Cardiac septum (tissue), 1 donor: Measurements from ENCODE around the gene ZP3. TPM values are rescaled to one million over a fixed set of nuclear protein-coding genes. Genes with fewer than 3 reads are reported as not detected.
A peak's percentile ranks its signal among the peaks of the same experiment; 100 is the strongest.
"Not testable (repeated sequence)": the region's sequence is repeated elsewhere in the genome, so short reads cannot be mapped to it uniquely, and the experiment has no call there.

Source experiments
- DNase-seq: peaks from one replicate; pipeline ENCODE4 v3.0.0-alpha.2; 2020; ENCODE audit warnings: low spot score
- intact Hi-C: fragments of 100-400 bp; cut with DNase I; formaldehyde crosslinking; loops from one replicate; pipeline ENCODE4 v1.14.0; 2022
- long read RNA-seq: library from polyadenylated mRNA; unstranded; transcript quantifications from one replicate; pipeline ENCODE4 v2.0.0, GENCODE V29; 2021
- total RNA-seq: library from RNA; stranded (reverse); fragmentation: NEBNext Ultra II Directional; extraction: Animal tissue kit (Norgen Biotek cat#: 25700); gene quantifications from one replicate; pipeline ENCODE4 v1.2.1, GENCODE V29; 2021
- donor health status: DM: no; HTN: no; CAD: no.

ZP3 gene
- total RNA-seq = not detected
- long read RNA-seq = 0 reads

- intact Hi-C loops = no loop called here
Observed at GRCh38 chr7:76424413-76425111, at the start of gene ZP3. ZP3 (plus strand) TSS chr7:76424950; CDS start chr7:76424965, 15 bp downstream.

DNA sequence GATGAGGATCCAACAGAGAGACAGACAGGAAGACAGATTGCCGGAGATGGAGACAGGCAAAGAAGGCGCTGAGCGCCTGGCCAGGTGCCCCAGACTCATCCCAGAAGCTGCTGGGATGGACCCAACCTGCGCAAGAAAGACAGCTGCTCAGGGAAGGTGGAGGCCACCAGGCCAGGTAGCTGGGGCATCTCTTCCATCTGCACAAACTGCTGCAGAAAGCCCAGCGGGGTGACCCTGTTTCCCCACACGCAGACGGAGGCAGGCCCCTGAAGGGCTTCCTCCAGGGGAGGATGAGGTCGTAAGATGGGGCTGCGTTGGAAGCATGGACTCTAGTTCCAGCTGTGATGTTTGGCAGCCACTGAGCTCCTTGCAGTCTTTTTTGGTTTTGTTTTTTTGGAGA is 49.5 kb upstream of the ZP3 start:
- intact Hi-C loops = no loop called here
- no peak for DNase-seq

More at GRCh38 chr7:76424413-76425111, at the start of gene ZP3:
- no peak for DNase-seq

DNA sequence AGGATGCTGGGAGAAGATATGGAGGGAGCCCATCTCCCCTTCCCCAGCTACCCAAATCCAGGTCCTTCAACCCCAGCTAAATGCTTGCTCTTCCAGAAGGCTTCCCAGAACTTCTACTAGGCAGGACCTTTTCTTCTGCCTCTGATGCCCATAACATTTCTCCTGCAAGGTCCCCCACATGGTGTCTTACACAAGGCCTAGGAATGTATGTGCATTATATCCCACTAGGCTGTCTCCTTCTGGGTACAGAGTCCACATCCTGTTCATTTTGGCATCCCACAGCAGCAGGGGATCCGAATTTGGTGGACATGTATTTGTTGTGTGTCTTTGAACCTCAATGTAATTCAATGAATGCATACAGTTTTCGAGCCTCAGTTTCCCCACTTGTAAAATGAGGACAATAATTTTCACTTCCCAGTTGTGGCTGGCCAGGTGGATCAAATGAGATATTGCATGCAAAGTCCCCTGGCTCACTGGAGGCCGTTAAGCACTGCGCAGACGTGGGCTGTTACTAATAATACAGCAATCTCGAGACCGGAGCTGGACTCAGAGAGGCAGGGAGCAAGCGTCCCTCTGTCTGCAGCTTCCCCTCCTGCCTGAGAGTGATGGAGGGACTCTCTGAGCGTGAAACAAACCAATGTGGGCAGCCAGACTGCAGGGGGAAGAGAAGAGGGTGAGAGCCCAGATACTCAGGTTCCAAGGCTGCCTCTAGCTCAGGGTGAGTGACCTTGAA is 47.4 kb upstream of the ZP3 start:
- intact Hi-C loops = no loop called here
- DNase-seq = no peak

DNA sequence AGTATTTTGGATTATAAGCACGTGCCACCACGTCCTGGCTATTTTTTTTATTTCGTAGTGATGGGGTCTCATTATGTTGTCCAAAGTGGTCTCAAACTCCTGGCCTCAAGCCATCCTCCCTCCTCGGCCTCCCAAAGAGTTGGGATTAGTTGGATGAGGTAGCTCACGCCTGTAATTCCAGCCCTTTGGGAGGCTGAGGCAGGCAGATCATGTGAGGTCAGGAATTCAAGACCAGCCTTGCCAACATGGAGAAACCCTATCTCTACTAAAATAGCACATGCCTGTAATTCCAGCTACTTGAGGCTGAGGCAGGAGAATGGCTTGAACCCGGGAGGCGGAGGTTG is 44.2 kb upstream of the ZP3 start:
- DNase-seq = no peak

GRCh38 chr7:76381814-76382213 is 42.9 kb upstream of the ZP3 start:
- intact Hi-C loops = no loop called here
- no peak for DNase-seq

More for the DNA sequence above, 44.2 kb upstream of the ZP3 start:
- intact Hi-C loops = no loop called here

- no peak for DNase-seq
- intact Hi-C loops = no loop called here
Observed at GRCh38 chr7:76383089-76383944, 41.4 kb upstream of the ZP3 start.

GRCh38 chr7:76386691-76387260 is 38.0 kb upstream of the ZP3 start:
- intact Hi-C loops = no loop called here
- no peak for DNase-seq

DNA sequence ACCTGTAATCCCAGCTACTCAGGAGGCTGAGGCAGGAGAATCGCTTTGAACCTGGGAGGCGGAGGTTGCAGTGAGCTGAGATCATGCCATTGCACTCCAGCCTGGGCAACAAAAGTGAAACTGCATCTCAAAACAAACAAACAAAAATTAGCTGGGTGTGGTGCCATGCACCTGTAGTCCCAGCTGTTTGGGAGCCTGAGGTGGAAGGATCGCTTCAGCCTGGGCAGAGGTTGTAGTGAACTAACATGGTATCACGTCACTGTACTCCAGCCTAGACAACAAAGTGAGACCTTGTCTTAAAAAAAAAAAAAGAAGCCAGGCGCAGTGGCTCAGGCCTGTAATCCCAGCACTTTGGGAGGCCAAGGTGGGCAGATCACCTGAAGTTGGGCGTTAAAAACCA is 37.0 kb upstream of the ZP3 start:
- intact Hi-C loops, DNase-seq: not testable (repeated sequence)

- intact Hi-C loops = no loop called here
- no peak for DNase-seq
Observed at GRCh38 chr7:76390092-76390491, 34.7 kb upstream of the ZP3 start.

DNA sequence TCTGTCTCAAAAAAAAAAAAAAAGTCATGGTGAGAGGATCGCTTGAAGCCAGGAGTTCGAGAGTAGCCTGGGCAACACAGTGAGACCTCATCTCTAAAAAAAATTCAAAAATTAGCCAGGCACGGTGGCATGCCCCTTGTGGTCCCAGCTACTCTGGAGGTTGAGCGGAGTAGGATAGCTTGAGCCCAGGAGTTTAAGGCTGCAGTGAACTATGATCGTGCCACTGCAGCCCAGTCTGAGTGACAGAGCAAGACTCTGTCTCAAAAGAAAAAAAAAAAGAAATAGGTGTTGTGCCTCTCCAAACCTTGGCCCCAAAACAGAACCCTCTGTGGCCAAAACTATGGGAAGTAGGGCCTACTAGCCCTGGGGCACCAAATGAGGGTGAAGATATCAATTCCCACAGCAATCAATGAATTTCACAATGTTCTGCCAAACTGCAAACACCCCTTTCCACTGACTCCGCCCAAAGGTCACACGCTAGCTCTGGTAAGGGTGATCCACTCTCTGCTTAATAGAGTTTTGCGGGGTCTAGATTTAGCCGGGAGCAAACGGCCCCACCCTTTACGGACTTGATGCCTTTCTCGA is 32.1 kb upstream of the ZP3 start:
- intact Hi-C loops = no loop called here
- no peak for DNase-seq

GRCh38 chr7:76393116-76394031 is 31.4 kb upstream of the ZP3 start:
- intact Hi-C loops = no loop called here
- peak; percentile 97 for DNase-seq

GRCh38 chr7:76394957-76395356 is 29.8 kb upstream of the ZP3 start:
- intact Hi-C loops = no loop called here
- DNase-seq = no peak

DNA sequence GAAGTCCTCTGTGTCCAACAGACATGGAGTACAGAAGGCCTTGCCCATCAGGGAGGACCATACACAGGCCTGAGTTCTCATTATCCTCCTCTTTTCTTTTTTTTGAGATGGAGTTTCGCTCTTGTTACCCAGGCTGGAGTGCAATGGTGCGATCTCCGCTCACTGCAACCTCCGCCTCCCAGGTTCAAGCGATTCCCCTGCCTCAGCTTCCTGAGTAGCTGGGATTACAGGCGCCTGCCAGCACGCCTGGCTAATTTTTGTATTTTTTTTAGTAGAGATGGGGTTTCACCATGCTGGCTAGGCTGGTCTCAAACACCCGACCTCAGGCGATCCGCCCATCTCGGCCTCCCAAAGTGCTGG is 29.2 kb upstream of the ZP3 start:
- DNase-seq, intact Hi-C loops: not testable (repeated sequence)

- intact Hi-C loops = no loop called here
- no peak for DNase-seq
Observed at GRCh38 chr7:76395965-76396726, 28.6 kb upstream of the ZP3 start.

- DNase-seq = no peak
- intact Hi-C loops = no loop called here
Observed at GRCh38 chr7:76396864-76397263, 27.9 kb upstream of the ZP3 start.

- DNase-seq = peak; percentile 90
- intact Hi-C loops = no loop called here
Observed at GRCh38 chr7:76397409-76398183, 27.2 kb upstream of the ZP3 start.

DNA sequence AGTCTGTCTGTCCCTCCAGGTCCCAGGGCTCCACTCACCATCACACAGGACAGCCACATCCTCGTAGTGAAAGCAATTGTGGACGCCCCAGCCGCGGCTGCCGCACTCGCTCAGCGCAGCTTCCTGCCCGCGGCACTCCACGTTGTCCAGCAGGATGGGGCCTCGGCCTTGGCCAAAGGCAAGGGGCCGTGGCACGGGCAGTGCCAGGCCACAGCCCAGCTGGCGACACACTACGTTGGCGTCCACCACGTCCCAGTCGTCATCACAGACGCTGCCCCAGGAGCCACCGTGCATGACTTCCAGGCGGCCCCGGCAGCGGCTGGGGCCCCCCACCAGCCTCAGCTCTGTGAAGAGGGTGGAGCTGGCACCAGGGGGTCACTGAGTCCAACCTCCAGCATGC is 24.5 kb upstream of the ZP3 start:
- intact Hi-C loops = no loop called here
- no peak for DNase-seq
